PFSK-1 (cell line): ENCODE results near the gene CEP120.

Source experiments
- FOXP2 ChIP-seq: optimal IDR thresholded peaks from 2 replicates; pipeline ENCODE3; 2011; ENCODE audit warnings: borderline replicate concordance, control low read depth, inconsistent platforms; ENCODE audit not compliant: insufficient read depth; ENCODE audit errors: extremely low read length, extremely low read depth
- POLR2AphosphoS5 ChIP-seq: IDR thresholded peaks from 2 replicates; pipeline ENCODE4 v1.6.1; 2012; ENCODE audit warnings: low read depth, mild to moderate bottlenecking, control low read depth, low read length, moderate library complexity
- REST ChIP-seq, 2 experiments: IDR thresholded peaks; 2 replicates each; pipeline versions ENCODE4 v1.6.1 to v1.8.0; 2011 to 2012; ENCODE audit warnings: low read depth in 2 of 2, low read length in 2 of 2, control low read depth in 1 of 2, inconsistent platforms in 1 of 2, mild to moderate bottlenecking in 1 of 2, moderate library complexity in 1 of 2; ENCODE audit not compliant: insufficient read depth in 1 of 2
- SIN3A ChIP-seq: IDR thresholded peaks from 2 replicates; pipeline ENCODE4 v1.6.1; 2012; ENCODE audit warnings: mild to moderate bottlenecking, low read length, moderate library complexity, borderline replicate concordance; ENCODE audit not compliant: insufficient read depth
- TAF1 ChIP-seq: IDR thresholded peaks from 2 replicates; pipeline ENCODE4 v1.6.1; 2012; ENCODE audit warnings: low read length, control low read depth, borderline replicate concordance; ENCODE audit not compliant: insufficient read depth

Gene CEP120

GRCh38 chr5:123358751-123359150 lies 64.5 kb downstream of the CEP120 start:
- TF ChIP-seq SIN3A (no peak), FOXP2 (no peak), TAF1 (no peak)

- TF ChIP-seq POLR2AphosphoS5, result no peak
- TF ChIP-seq FOXP2, result no peak
- TF ChIP-seq TAF1, result no peak
- no peak for TF ChIP-seq REST (IDR thresholded peaks at IDR 0.05; ENCODE audit: insufficient read depth in 1 of 2, low read depth in 2 of 2, low read length in 2 of 2)
- TF ChIP-seq SIN3A, result no peak
Observed at GRCh38 chr5:123358304-123358703, 64.9 kb downstream of the CEP120 start.

DNA sequence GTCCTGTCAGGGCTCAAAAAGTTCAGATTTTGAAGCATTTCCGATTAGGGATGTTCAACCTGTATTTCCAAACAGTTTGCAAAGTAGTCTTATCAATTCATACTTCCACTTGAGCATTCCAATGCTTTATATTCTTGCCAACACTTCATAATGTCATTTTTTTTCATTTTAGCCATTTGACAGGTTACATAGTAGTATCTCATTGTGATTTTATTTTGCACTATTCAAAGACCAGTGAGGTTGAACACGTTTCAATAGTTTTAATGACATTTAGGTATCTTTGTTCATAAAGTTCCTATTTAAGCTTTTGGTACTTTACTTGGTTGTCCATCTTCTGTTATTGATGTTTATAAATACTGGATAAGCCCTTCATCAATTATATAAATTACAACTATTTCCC lies 71.4 kb downstream of the CEP120 start:
- no peak for TF ChIP-seq SIN3A
- TF ChIP-seq FOXP2, result no peak
- TF ChIP-seq REST (IDR thresholded peaks at IDR 0.05; ENCODE audit: insufficient read depth in 1 of 2, low read depth in 2 of 2, low read length in 2 of 2), result no peak
- no peak for TF ChIP-seq TAF1
- no peak for TF ChIP-seq POLR2AphosphoS5

GRCh38 chr5:123351240-123351639 lies 72.0 kb downstream of the CEP120 start:
- TF ChIP-seq REST (IDR thresholded peaks at IDR 0.05; ENCODE audit: insufficient read depth in 1 of 2, low read depth in 2 of 2, low read length in 2 of 2) (no peak), SIN3A (no peak), TAF1 (no peak), POLR2AphosphoS5 (no peak), FOXP2 (no peak)

- no peak for TF ChIP-seq FOXP2
- TF ChIP-seq SIN3A, result no peak
- no peak for TF ChIP-seq TAF1
- TF ChIP-seq POLR2AphosphoS5, result no peak
- TF ChIP-seq REST (IDR thresholded peaks at IDR 0.05; ENCODE audit: insufficient read depth in 1 of 2, low read depth in 2 of 2, low read length in 2 of 2), result no peak
Observed at GRCh38 chr5:123350742-123351141, 72.5 kb downstream of the CEP120 start.
